22Rv1 (cell line): ENCODE measurements around the gene CDK5R2.

Source experiments
- CTCF ChIP-seq: fragments of 450-650 bp; IDR thresholded peaks from 2 replicates; pipeline ENCODE4 v1.5.1; 2017; ENCODE audit warnings: mild to moderate bottlenecking
- ZFX ChIP-seq: fragments of 450-650 bp; IDR thresholded peaks from 2 replicates; pipeline ENCODE4 v1.6.1; 2017; ENCODE audit warnings: antibody characterized with exemption, borderline replicate concordance

- no peak for TF ChIP-seq CTCF
- TF ChIP-seq ZFX = no peak
These were observed 23.9 kb downstream of the CDK5R2 start for GRCh38 chr2:218983263-218983933.
